ENCODE data around the gene THAP3.
A peak's percentile ranks its signal among the peaks of the same experiment; 100 is the strongest.
"Not testable (repeated sequence)": the region's sequence is repeated elsewhere in the genome, so short reads cannot be mapped to it uniquely, and the experiment has no call there.

THAP3 gene

GRCh38 chr1:6645018-6645417 is 20.4 kb downstream of the THAP3 start:
- peaks cover 66% of the 10 kb centered on the region for H3K36me3 ChIP-seq (ENCODE audit: insufficient read depth, low read length)
- H3K4me1 ChIP-seq (ENCODE audit: insufficient read depth, low read length), result no peaks in the 10 kb centered on the region; the same call in 1 of the 2 replicates
- H3K4me3 ChIP-seq (ENCODE audit: low read length), result no peak overlapping the region
- no peak overlapping the region for H3K9ac ChIP-seq (ENCODE audit: low read depth, low read length)
- H3K27me3 ChIP-seq (ENCODE audit: insufficient read depth, low read length), result no peaks in the 10 kb centered on the region
- H3K9me3 ChIP-seq (ENCODE audit: insufficient read depth, low read depth, low read length), result no peaks in the 10 kb centered on the region
- no peak overlapping the region for H3K27ac ChIP-seq (ENCODE audit: low read depth, low read length)
- 96% methylated on average over 7 of the region's 7 CpGs for WGBS

GRCh38 chr1:6646499-6647148 is 22.0 kb downstream of the THAP3 start:
- no peak overlapping the region for H3K4me3 ChIP-seq (ENCODE audit: low read length)
- no peaks in the 10 kb centered on the region for H3K27me3 ChIP-seq (ENCODE audit: insufficient read depth, low read length)
- 73% methylated on average over 10 of the region's 10 CpGs for WGBS
- no peaks in the 10 kb centered on the region; the same call in 1 of the 2 replicates for H3K4me1 ChIP-seq (ENCODE audit: insufficient read depth, low read length)
- peak overlapping the region; percentile 14; the same call in 1 of the 2 replicates for H3K27ac ChIP-seq (ENCODE audit: low read depth, low read length)
- H3K9ac ChIP-seq (ENCODE audit: low read depth, low read length), result no peak overlapping the region
- H3K36me3 ChIP-seq (ENCODE audit: insufficient read depth, low read length), result peaks cover 66% of the 10 kb centered on the region
- no peaks in the 10 kb centered on the region for H3K9me3 ChIP-seq (ENCODE audit: insufficient read depth, low read depth, low read length)

- Histone ChIP-seq H3K27me3 (ENCODE audit: insufficient read depth, low read length) (no peaks in the 10 kb centered on the region), H3K9me3 (ENCODE audit: insufficient read depth, low read depth, low read length) (no peaks in the 10 kb centered on the region), H3K27ac (ENCODE audit: low read depth, low read length) (no peak overlapping the region), H3K4me1 (ENCODE audit: insufficient read depth, low read length) (no peaks in the 10 kb centered on the region; the same call in 1 of the 2 replicates), H3K4me3 (ENCODE audit: low read length) (no peak overlapping the region), H3K9ac (ENCODE audit: low read depth, low read length) (no peak overlapping the region), H3K36me3 (ENCODE audit: insufficient read depth, low read length) (peaks cover 66% of the 10 kb centered on the region)
- 85% methylated on average over 6 of the region's 6 CpGs for WGBS
Observed at GRCh38 chr1:6648556-6648955, 23.9 kb downstream of the THAP3 start.

GRCh38 chr1:6651909-6652308 is 27.2 kb downstream of the THAP3 start:
- no peak overlapping the region for H3K4me3 ChIP-seq (ENCODE audit: low read length)
- no peaks in the 10 kb centered on the region for H3K27me3 ChIP-seq (ENCODE audit: insufficient read depth, low read length)
- no peaks in the 10 kb centered on the region for H3K4me1 ChIP-seq (ENCODE audit: insufficient read depth, low read length)
- H3K9me3 ChIP-seq (ENCODE audit: insufficient read depth, low read depth, low read length), result no peaks in the 10 kb centered on the region
- no peak overlapping the region for H3K9ac ChIP-seq (ENCODE audit: low read depth, low read length)
- 96% methylated on average over 17 of the region's 17 CpGs for WGBS
- H3K27ac ChIP-seq (ENCODE audit: low read depth, low read length), result no peak overlapping the region
- H3K36me3 ChIP-seq (ENCODE audit: insufficient read depth, low read length), result peaks cover 52% of the 10 kb centered on the region

GRCh38 chr1:6652986-6653385 is 28.3 kb downstream of the THAP3 start:
- 85% methylated on average over 6 of the region's 6 CpGs for WGBS
- H3K4me3 ChIP-seq (ENCODE audit: low read length), result no peak overlapping the region
- no peaks in the 10 kb centered on the region for H3K27me3 ChIP-seq (ENCODE audit: insufficient read depth, low read length)
- no peaks in the 10 kb centered on the region for H3K4me1 ChIP-seq (ENCODE audit: insufficient read depth, low read length)
- no peak overlapping the region for H3K27ac ChIP-seq (ENCODE audit: low read depth, low read length)
- peaks cover 57% of the 10 kb centered on the region for H3K36me3 ChIP-seq (ENCODE audit: insufficient read depth, low read length)
- H3K9ac ChIP-seq (ENCODE audit: low read depth, low read length), result no peak overlapping the region
- H3K9me3 ChIP-seq (ENCODE audit: insufficient read depth, low read depth, low read length), result no peaks in the 10 kb centered on the region

- 95% methylated on average over 23 of the region's 23 CpGs for WGBS
- Histone ChIP-seq H3K27ac (ENCODE audit: low read depth, low read length) (no peak overlapping the region), H3K27me3 (ENCODE audit: insufficient read depth, low read length) (no peaks in the 10 kb centered on the region), H3K4me3 (ENCODE audit: low read length) (no peak overlapping the region), H3K36me3 (ENCODE audit: insufficient read depth, low read length) (peaks cover 60% of the 10 kb centered on the region), H3K4me1 (ENCODE audit: insufficient read depth, low read length) (no peaks in the 10 kb centered on the region), H3K9me3 (ENCODE audit: insufficient read depth, low read depth, low read length) (no peaks in the 10 kb centered on the region), H3K9ac (ENCODE audit: low read depth, low read length) (no peak overlapping the region)
Observed at GRCh38 chr1:6653436-6654290, 29.0 kb downstream of the THAP3 start.

- Histone ChIP-seq H3K27ac (ENCODE audit: low read depth, low read length) (no peak overlapping the region), H3K36me3 (ENCODE audit: insufficient read depth, low read length) (peaks cover 46% of the 10 kb centered on the region), H3K9me3 (ENCODE audit: insufficient read depth, low read depth, low read length) (no peaks in the 10 kb centered on the region), H3K4me3 (ENCODE audit: low read length) (no peak overlapping the region), H3K9ac (ENCODE audit: low read depth, low read length) (no peak overlapping the region), H3K4me1 (ENCODE audit: insufficient read depth, low read length) (no peaks in the 10 kb centered on the region), H3K27me3 (ENCODE audit: insufficient read depth, low read length) (no peaks in the 10 kb centered on the region)
- WGBS, result 94% methylated on average over 6 of the region's 6 CpGs
Observed at GRCh38 chr1:6657138-6657537, 32.5 kb downstream of the THAP3 start.

GRCh38 chr1:6658359-6659060 is 33.8 kb downstream of the THAP3 start:
- Histone ChIP-seq H3K36me3 (ENCODE audit: insufficient read depth, low read length) (peaks cover 43% of the 10 kb centered on the region), H3K27me3 (ENCODE audit: insufficient read depth, low read length) (no peaks in the 10 kb centered on the region), H3K9me3 (ENCODE audit: insufficient read depth, low read depth, low read length) (no peaks in the 10 kb centered on the region), H3K4me1 (ENCODE audit: insufficient read depth, low read length) (no peaks in the 10 kb centered on the region), H3K27ac (ENCODE audit: low read depth, low read length) (no peak overlapping the region), H3K4me3 (ENCODE audit: low read length) (no peak overlapping the region), H3K9ac (ENCODE audit: low read depth, low read length) (no peak overlapping the region)
- 90% methylated on average over 4 of the region's 5 CpGs for WGBS

- WGBS, result 95% methylated on average over 5 of the region's 7 CpGs
Observed at GRCh38 chr1:6660415-6661049, 35.9 kb downstream of the THAP3 start.

GRCh38 chr1:6662468-6662867 is 37.8 kb downstream of the THAP3 start:
- peaks cover 61% of the 10 kb centered on the region for H3K36me3 ChIP-seq (ENCODE audit: insufficient read depth, low read length)
- not testable (repeated sequence) for H3K27ac ChIP-seq (ENCODE audit: low read depth, low read length); H3K27me3 ChIP-seq (ENCODE audit: insufficient read depth, low read length); H3K4me3 ChIP-seq (ENCODE audit: low read length); H3K4me1 ChIP-seq (ENCODE audit: insufficient read depth, low read length); H3K9me3 ChIP-seq (ENCODE audit: insufficient read depth, low read depth, low read length); H3K9ac ChIP-seq (ENCODE audit: low read depth, low read length)
- WGBS, result 96% methylated on average over 7 of the region's 7 CpGs

More at GRCh38 chr1:6660415-6661049, 35.9 kb downstream of the THAP3 start:
- no peak overlapping the region for H3K4me3 ChIP-seq (ENCODE audit: low read length)
- H3K4me1 ChIP-seq (ENCODE audit: insufficient read depth, low read length), result no peaks in the 10 kb centered on the region
- no peak overlapping the region for H3K9ac ChIP-seq (ENCODE audit: low read depth, low read length)
- H3K27ac ChIP-seq (ENCODE audit: low read depth, low read length), result no peak overlapping the region
- H3K27me3 ChIP-seq (ENCODE audit: insufficient read depth, low read length), result no peaks in the 10 kb centered on the region
- H3K36me3 ChIP-seq (ENCODE audit: insufficient read depth, low read length), result peaks cover 45% of the 10 kb centered on the region
- no peaks in the 10 kb centered on the region for H3K9me3 ChIP-seq (ENCODE audit: insufficient read depth, low read depth, low read length)

- H3K4me1 ChIP-seq (ENCODE audit: insufficient read depth, low read length), result no peaks in the 10 kb centered on the region
- H3K27ac ChIP-seq (ENCODE audit: low read depth, low read length), result no peak overlapping the region
- no peaks in the 10 kb centered on the region for H3K27me3 ChIP-seq (ENCODE audit: insufficient read depth, low read length)
- H3K4me3 ChIP-seq (ENCODE audit: low read length), result no peak overlapping the region
- no peaks in the 10 kb centered on the region for H3K9me3 ChIP-seq (ENCODE audit: insufficient read depth, low read depth, low read length)
- WGBS, result 91% methylated on average over 4 of the region's 5 CpGs
- H3K9ac ChIP-seq (ENCODE audit: low read depth, low read length), result no peak overlapping the region
- peaks cover 66% of the 10 kb centered on the region for H3K36me3 ChIP-seq (ENCODE audit: insufficient read depth, low read length)
Observed at GRCh38 chr1:6666696-6667095, 42.0 kb downstream of the THAP3 start.

Measured in HUES64 (cell line).